Upper lobe of left lung (tissue), 4 donors: ENCODE measurements around the gene DNALI1.

Experiments
- EP300 ChIP-seq, 4 donors: sonication (generic); formaldehyde crosslinking; IDR thresholded peaks; one replicate each; pipeline ENCODE4 v1.5.1; 2017; ENCODE audit warnings: antibody characterized with exemption in 4 of 4, control low read depth in 2 of 4
- POLR2A ChIP-seq, 4 donors: fragments of 450-650 bp; IDR thresholded peaks; one replicate each; pipeline ENCODE4 v1.5.1; 2016 to 2017; ENCODE audit warnings: antibody characterized with exemption in 4 of 4, mild to moderate bottlenecking in 2 of 4
- POLR2AphosphoS5 ChIP-seq, 2 donors: sonication (generic); formaldehyde crosslinking; IDR thresholded peaks; one replicate each; pipeline ENCODE4 v1.5.1; 2017; ENCODE audit warnings: antibody characterized with exemption in 2 of 2
- TF ChIP-seq, protein P1 (sequence below), 6 experiments: fragments of 450-650 bp in 4 of 6; fragments of 200-600 bp in 2 of 6; sonication (generic) in 2 of 6; IDR thresholded peaks; one replicate each; pipeline ENCODE4 v1.5.1; 2016 to 2019; ENCODE audit warnings: antibody characterized with exemption in 6 of 6

DNA sequence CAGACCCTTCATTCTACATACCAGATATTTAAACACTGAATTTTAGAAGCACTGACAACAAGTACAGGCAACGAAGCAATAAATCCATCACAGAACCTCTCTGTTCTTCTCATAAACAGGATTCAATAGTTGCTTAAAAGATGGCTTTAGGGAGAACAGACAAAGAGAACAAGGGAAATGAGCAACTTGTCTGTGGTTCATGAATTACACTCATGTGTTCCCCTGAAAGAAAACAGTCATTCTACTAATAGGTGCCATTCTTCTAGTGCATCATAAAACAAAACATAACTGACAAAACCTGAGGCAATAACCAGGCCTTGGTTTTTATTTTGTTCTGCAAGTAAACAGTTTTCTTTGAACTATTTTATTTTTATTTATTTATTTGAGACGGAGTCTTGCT is 32.2 kb downstream of the DNALI1 start:
- TF ChIP-seq, protein P1, sequence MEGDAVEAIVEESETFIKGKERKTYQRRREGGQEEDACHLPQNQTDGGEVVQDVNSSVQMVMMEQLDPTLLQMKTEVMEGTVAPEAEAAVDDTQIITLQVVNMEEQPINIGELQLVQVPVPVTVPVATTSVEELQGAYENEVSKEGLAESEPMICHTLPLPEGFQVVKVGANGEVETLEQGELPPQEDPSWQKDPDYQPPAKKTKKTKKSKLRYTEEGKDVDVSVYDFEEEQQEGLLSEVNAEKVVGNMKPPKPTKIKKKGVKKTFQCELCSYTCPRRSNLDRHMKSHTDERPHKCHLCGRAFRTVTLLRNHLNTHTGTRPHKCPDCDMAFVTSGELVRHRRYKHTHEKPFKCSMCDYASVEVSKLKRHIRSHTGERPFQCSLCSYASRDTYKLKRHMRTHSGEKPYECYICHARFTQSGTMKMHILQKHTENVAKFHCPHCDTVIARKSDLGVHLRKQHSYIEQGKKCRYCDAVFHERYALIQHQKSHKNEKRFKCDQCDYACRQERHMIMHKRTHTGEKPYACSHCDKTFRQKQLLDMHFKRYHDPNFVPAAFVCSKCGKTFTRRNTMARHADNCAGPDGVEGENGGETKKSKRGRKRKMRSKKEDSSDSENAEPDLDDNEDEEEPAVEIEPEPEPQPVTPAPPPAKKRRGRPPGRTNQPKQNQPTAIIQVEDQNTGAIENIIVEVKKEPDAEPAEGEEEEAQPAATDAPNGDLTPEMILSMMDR (IDR thresholded peaks at IDR 0.05), result no peak
- TF ChIP-seq EP300 (IDR thresholded peaks at IDR 0.05) (no peak), POLR2A (IDR thresholded peaks at IDR 0.05) (no peak), POLR2AphosphoS5 (IDR thresholded peaks at IDR 0.05) (no peak)
